SH-SY5Y (cell line): ENCODE data around the gene NR3C2.

ENCODE experiments used
- GATA2 ChIP-seq: IDR thresholded peaks from 2 replicates; pipeline ENCODE4 v1.6.1; 2011; ENCODE audit warnings: mild to moderate bottlenecking, low read depth, low read length
- GATA3 ChIP-seq: IDR thresholded peaks from 2 replicates; pipeline ENCODE4 v1.6.1; 2011; ENCODE audit warnings: low read depth, mild to moderate bottlenecking, low read length, moderate library complexity

GRCh38 chr4:148126825-148127224 is 315.4 kb downstream of the NR3C2 start:
- no peak for TF ChIP-seq GATA3
- TF ChIP-seq GATA2, result no peak
